H7 (cell line): ENCODE measurements around the gene FMNL2. TPM values are rescaled to one million over a fixed set of nuclear protein-coding genes. Genes with fewer than 3 reads are reported as not detected.

Experiments used
- DNase-seq: peaks from one replicate; pipeline ENCODE4 v3.0.0; 2012
- H3K27me3 ChIP-seq: 2 replicates; pipeline ENCODE4 v1.6.0; 2011; ENCODE audit warnings: mild to moderate bottlenecking, low read length; ENCODE audit not compliant: control insufficient read depth, insufficient read depth
- H3K36me3 ChIP-seq: replicated peaks from 2 replicates; pipeline ENCODE4 v1.5.1; 2011; ENCODE audit warnings: low read length; ENCODE audit not compliant: control insufficient read depth, insufficient read depth
- H3K4me3 ChIP-seq: 2 replicates; pipeline ENCODE4 v1.5.1; 2011; ENCODE audit warnings: low read depth, mild to moderate bottlenecking, control low read depth, low read length, moderate library complexity; ENCODE audit not compliant: insufficient read depth
- total RNA-seq: library from RNA; depleted of rRNA; stranded (reverse); fragments of >200 nt; shearing (Covaris generic); gene quantifications from 2 replicates; pipeline ENCODE4 v1.2.3, GENCODE V29; 2014

FMNL2 gene
- total RNA-seq, 1 experiment from 2014 or later, result 20.0 TPM

DNA sequence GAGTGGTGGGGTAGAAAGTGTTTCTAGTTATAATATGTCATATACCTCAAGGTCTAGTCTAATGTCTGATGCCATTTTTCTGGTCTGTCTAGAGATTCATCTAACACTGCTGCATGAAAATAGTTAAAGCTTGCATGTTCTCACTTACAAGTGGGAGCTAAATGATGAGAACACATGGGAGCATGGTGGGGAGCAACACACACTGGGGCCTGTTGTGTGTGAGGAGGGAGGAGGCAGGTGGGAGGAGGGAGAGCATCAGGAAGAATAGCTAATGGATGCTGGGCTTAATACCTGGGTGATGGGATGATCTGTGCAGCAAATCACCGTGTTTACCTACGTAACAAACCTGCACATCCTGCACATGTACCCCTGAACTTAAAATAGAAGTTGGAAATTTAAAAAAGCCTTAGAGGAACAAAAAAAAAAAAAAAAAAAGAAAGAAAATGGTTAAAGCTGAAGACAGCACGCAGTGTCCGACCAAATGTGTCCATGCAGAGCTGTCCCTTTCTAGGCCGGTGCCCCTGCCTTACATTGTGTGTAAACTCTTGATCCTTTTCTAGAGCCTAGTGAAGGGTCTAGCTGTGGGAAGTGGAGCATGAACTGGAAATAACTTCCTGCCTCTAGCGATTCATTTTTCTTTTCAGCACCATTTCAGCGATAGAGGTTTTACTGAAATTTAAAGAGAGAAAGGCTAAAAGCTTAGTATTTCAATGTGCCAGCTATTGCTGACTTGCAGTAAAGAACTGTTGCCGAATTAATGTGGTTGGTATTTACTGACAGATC is 94.0 kb downstream of the FMNL2 start:
- Histone ChIP-seq H3K4me3 (no peak overlapping the region), H3K36me3 (no peaks in the 10 kb centered on the region), H3K27me3 (no peaks in the 10 kb centered on the region)
- no peak for DNase-seq

DNA sequence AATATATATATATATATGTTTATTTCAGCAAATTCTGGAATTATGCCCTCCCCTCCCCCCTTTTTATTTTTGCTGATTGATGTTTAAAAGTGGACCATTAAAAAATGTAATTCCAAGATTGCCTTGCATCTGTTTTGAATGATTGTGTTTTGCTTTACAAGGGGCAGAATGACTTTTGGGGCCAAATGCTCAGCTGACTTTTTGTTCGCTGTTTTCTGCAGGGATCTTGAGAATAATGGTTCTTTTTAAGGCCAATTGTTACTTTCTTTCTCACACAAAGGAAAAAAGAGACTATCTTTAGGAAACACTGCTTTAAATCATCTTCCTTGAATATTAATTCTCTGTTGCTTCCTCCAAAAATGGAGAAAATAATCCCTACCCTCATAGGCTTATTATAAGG is 95.9 kb downstream of the FMNL2 start:
- DNase-seq, result no peak
- Histone ChIP-seq H3K4me3 (no peak overlapping the region), H3K36me3 (no peaks in the 10 kb centered on the region), H3K27me3 (no peaks in the 10 kb centered on the region)

DNA sequence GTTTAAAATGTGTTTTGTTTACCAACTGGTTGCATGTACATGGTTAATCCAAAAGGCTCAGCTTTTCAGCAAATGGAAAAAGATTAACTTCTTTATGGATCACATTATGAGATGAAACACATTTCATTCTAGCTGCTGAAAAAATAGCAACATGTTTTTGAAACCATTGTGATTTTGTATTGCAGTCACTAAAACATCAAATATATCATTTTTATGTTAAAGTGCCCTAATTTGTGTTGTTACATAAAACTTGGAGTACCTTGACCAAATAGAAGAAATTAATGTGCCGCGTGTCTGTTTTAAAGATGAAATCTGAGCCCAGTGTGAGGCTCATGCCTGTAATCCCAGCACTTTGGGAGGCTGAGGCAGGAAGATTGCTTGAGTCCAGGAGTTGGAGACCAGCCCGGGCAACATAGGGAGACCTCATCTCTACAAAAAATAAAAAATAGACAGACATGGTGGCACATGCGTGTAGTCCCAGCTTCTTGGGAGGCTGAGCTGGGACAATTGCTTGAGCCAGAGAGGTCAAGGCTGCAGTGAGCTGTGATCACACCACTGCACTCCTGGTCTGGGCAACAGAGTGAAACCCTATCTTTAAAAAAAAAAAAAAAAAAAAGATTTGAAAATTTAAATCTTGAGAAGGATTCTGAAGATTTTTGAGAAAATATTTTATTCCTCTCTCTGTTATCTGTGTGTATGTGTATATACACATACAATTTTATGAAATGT is 96.6 kb downstream of the FMNL2 start:
- Histone ChIP-seq H3K27me3 (no peaks in the 10 kb centered on the region), H3K4me3 (no peak overlapping the region), H3K36me3 (no peaks in the 10 kb centered on the region)
- DNase-seq, result no peak

DNA sequence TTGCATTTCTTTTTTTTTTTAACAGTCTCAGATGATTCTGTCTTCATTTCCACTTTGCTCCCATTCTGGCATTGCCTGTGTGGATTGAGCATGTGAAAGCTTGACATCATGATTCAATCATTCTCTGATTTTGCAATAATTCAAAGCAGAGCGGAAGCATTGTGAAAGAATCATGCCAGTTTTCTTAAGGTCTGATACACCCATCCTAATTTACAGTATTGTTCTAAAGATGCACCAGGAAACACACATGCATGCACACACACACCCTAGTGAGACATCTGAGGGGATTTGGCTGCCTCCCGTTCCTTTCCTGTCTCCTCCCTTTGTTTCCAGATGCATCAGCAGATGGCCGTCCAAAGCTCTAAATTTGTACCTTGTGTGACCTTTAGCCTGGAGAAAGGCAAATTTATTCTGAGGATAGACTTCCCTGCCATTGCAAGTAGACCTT is 97.3 kb downstream of the FMNL2 start:
- no peak for DNase-seq
- no peak overlapping the region for H3K4me3 ChIP-seq
- no peaks in the 10 kb centered on the region for H3K36me3 ChIP-seq
- H3K27me3 ChIP-seq, result no peaks in the 10 kb centered on the region

DNA sequence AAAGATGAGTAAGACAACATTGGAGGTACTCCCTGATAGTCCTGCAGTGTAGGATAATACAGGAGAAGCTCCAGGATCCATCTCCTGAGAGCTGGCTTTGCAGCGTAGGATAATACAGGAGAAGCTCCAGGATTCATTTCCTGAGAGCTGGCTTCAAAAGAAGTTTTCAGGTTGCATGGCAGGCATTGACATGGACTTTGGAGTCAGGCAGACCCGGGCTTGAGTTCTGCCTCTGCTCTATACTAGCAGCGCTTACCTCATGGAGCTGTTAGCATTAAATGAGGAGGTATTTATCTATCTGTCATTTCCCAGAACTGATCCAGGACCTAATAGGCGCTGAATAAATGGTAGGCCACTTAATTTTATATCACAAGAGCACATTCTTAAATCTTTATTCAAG is 97.8 kb downstream of the FMNL2 start:
- no peaks in the 10 kb centered on the region for H3K36me3 ChIP-seq
- no peak overlapping the region for H3K4me3 ChIP-seq
- H3K27me3 ChIP-seq, result no peaks in the 10 kb centered on the region
- DNase-seq, result no peak

DNA sequence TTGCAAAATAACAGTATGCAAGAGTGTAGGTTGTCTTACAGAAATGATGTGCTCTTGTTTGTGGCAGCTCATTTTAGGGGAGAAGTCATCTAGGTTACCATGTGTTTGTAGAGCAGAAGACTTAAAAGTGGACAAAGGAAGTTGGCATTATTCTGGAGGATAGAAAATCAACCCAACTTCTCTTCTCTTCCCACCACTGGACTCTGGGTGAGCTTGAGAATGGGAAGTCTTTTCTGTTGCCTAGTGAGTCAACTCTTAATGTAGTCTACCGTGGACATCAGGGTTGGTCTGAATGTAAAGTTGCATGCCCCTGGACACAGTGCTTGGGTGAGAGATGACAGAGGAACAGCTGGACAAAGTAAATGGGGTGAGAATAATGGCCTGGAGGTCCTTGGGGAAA is 98.3 kb downstream of the FMNL2 start:
- H3K4me3 ChIP-seq, result no peak overlapping the region
- no peak for DNase-seq
- no peaks in the 10 kb centered on the region for H3K36me3 ChIP-seq
- no peaks in the 10 kb centered on the region for H3K27me3 ChIP-seq

DNA sequence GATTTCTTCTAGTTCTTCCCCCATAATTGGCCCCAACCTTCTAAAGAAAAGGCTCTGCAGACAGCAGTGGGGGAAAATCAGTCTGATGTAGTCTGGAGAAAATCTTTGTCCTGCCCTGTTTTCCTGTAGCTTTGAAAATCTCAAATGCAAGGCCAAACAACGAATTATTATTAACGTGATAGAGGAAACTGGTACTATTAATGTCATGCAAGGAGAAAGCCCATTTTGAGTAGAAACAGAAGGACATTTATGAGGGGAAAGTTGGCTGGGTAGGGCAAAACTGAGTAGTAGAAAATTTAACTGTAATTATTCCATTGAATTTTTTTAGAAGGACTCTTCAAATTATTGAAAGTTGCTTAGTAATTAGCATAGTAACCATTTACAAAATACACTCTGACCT is 98.8 kb downstream of the FMNL2 start:
- no peak overlapping the region for H3K4me3 ChIP-seq
- no peak for DNase-seq
- no peaks in the 10 kb centered on the region for H3K36me3 ChIP-seq
- no peaks in the 10 kb centered on the region for H3K27me3 ChIP-seq

DNA sequence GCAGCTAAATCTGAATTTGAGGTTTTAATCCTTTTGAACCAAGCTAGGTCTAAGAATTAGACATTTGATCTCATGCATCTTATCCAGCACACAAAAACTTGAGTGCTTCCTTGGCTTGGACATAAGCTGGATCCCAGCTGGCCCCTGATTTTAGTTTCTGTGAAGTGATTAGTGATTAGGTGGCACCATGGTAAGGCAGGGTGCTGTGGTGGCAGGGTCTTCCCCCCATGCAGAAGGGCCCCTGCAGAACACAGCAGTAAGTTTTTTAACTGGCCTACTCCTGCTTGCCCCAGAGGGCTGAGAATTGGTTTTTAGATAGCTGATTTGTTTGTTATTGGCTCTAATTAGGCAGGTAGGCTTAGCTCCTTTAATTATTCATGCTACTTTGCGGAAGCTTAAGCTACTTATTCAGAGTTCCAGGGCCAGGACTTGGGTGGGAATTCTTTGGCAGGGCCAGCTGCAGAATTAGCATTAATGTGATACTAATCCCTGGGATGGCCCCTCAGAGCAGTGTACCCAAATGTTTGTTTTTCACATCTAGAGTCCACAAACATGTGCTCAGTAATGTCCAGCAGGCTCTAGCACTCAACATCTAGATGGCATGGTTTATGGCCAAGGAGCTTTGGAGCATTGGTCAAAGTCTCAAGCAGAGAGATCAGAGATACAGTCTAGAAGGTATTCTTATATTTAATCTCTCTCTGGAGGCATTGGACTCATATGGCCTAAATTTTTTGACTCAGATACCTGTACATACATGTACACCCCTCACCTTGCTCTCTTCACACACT is 99.6 kb downstream of the FMNL2 start:
- Histone ChIP-seq H3K36me3 (no peaks in the 10 kb centered on the region), H3K27me3 (no peaks in the 10 kb centered on the region), H3K4me3 (no peak overlapping the region)
- DNase-seq, result no peak

DNA sequence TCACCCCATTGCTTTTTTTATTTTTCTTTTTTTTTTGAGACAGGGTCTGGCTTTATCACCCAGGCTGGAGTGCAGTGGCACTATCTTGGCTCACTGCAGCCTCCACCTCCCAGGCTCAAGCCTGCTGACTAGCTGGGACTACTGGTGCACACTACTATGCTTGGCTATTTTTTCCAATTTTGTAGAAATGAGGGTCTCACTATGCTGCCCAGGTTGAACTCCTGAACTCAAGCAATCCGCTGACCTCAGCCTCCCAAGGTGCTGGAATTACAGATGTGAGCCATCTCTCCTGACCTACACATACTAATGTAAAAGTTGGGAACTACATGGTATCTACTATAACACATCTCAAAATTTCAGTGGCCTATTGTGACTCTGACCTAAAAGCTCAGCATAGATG is 101.2 kb downstream of the FMNL2 start:
- no peak for DNase-seq
- H3K36me3 ChIP-seq, result no peaks in the 10 kb centered on the region
- H3K4me3 ChIP-seq, result no peak overlapping the region
- H3K27me3 ChIP-seq, result no peaks in the 10 kb centered on the region

DNA sequence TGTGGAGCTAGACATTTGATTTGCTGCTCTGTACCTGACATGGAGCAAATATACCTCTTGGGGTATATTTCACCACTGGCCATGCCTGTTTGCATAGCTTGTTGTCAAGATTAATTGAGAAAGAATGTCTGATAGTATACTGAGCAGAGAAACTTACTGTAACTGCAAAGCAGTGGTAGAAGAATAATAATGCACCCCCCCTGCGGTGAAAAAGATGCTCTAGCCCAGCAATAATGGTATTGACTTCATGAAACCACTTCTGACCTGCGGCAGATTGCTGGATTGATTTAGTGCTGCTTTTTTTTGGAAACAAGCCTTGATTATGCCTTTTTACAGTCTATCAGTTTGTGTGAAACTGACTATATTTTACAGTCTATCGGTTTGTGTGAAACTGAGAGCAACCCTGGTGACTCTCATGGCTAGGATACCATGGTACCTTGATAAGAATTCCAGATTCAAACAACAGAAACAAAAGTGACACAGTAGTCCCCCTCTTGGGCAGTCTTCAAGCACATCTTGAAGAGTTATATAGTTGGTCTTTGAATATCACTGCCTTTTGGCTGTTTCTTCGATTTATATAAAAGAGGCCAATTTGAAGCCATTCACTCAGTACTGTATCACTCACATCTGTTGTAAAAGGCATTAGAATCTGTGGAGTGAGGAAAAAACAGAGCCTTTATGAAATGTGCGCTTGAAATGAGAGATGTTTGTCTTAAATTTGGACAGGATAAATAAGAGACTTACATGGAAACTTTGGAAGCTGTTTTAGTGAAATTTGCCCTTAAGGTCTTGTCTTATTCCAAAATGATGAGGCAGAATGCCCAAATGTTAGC is 102.5 kb downstream of the FMNL2 start:
- Histone ChIP-seq H3K4me3 (no peak overlapping the region), H3K27me3 (no peaks in the 10 kb centered on the region), H3K36me3 (no peaks in the 10 kb centered on the region)
- DNase-seq, result no peak

DNA sequence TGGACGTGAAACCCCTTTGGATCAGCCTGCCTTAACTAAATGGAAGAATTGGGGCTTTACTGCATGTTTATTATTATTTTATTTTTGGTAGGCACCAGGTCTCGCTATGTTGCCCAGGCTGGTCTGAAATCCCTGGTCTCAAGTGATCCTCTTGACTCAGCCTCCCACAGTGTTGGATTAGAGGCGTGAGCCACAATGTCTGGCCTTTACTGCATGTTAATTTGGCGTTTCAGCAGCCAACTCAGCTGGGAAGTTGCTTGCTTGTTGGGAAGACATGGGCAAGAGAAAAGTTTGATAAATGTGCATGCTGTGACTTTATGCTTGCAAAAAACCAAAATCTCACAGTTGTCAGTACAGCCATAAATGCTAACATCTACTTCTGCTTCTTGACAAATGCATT is 105.1 kb downstream of the FMNL2 start:
- H3K36me3 ChIP-seq, result no peaks in the 10 kb centered on the region
- H3K27me3 ChIP-seq, result no peaks in the 10 kb centered on the region
- no peak for DNase-seq
- no peak overlapping the region for H3K4me3 ChIP-seq

DNA sequence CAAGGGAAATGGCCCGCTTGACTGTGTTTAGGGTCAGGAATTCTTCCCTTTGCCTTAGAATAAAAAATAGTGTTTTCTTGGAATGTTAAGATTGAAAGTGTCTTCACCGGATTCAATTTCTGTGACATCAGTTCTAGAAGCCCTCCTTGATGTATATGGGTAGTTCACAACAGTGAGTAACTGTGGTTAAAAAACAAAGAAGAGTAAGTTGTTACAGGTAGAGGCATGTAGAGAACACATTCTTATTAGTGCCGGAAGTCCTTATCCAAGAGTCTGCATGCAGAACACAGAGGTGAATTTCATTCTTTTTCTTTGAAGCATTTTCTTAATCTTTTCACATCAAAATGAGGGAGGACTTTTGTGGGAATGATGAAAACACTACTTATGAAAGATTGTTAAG is 105.5 kb downstream of the FMNL2 start:
- no peaks in the 10 kb centered on the region for H3K36me3 ChIP-seq
- DNase-seq, result no peak
- no peaks in the 10 kb centered on the region for H3K27me3 ChIP-seq
- no peak overlapping the region for H3K4me3 ChIP-seq

DNA sequence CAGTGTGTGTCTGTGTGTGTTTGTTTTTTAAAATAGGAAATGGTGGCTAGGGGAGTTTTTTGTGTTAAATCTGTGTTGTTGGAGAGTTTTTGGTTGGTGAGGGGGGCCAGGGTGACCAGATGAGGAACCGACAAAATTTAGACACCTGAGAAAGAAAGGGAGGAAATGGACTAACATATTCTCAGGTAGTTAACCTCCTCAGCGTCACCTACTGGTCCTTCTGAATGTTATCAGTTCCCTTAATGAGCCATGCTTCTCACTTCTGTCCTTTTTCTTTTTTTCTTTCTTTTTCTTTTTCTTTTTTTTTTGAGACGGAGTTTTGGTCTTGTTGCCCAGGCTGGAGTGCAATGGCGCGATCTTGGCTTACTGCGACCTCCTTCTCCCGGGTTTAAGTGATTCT is 107.0 kb downstream of the FMNL2 start:
- H3K36me3 ChIP-seq, result no peaks in the 10 kb centered on the region
- no peak overlapping the region for H3K4me3 ChIP-seq
- H3K27me3 ChIP-seq, result no peaks in the 10 kb centered on the region
- no peak for DNase-seq

DNA sequence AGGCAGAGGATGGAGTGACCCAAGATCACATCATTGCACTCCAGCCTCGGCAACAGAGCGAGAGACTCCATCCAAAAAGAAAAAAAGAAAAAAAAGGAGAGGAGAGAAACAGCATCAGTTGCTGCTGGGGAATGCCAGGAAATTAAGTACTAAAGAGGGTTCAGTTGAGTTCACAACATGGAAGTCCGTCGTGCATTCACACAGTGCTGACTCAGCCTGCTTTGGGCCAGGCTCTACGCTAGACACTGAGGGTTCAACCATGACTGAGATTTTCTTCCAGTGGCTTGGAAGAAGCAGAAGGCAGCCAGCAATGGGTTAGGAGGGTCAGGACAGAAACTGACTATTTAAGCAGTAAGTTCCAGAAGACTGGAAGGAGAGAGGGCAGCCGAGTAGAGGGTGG is 108.8 kb downstream of the FMNL2 start:
- H3K27me3 ChIP-seq, result no peaks in the 10 kb centered on the region
- no peak for DNase-seq
- no peak overlapping the region for H3K4me3 ChIP-seq

More for the DNA sequence above, 108.8 kb downstream of the FMNL2 start:
- H3K36me3 ChIP-seq, result no peaks in the 10 kb centered on the region
